HG02759 (cell line): ENCODE measurements around the gene MOXD1.

Source experiments
- ATAC-seq: cut with Tn5 transposase; IDR thresholded peaks from one replicate; pipeline ENCODE4 v1.9.1; 2021; ENCODE audit warnings: mild to moderate bottlenecking, moderate library complexity; ENCODE audit not compliant: unreplicated experiment

MOXD1 gene

GRCh38 chr6:132400555-132400882, 756 bp downstream of the MOXD1 start:
- ATAC-seq: no peak

- no peak for ATAC-seq
Observed at GRCh38 chr6:132399376-132400074, 1.8 kb downstream of the MOXD1 start.

GRCh38 chr6:132395015-132395597, 6.2 kb downstream of the MOXD1 start:
- no peak for ATAC-seq

GRCh38 chr6:132392792-132393191, 8.5 kb downstream of the MOXD1 start:
- no peak for ATAC-seq

- no peak for ATAC-seq
Observed at GRCh38 chr6:132392270-132392646, 9.0 kb downstream of the MOXD1 start.

GRCh38 chr6:132391391-132392269, 9.6 kb downstream of the MOXD1 start:
- no peak for ATAC-seq

GRCh38 chr6:132390451-132390850, 10.8 kb downstream of the MOXD1 start:
- ATAC-seq: no peak

GRCh38 chr6:132390017-132390416, 11.3 kb downstream of the MOXD1 start:
- ATAC-seq: no peak

- ATAC-seq: no peak
Observed at GRCh38 chr6:132388291-132388690, 13.0 kb downstream of the MOXD1 start.

- no peak for ATAC-seq
Observed at GRCh38 chr6:132382630-132383175, 18.6 kb downstream of the MOXD1 start.

GRCh38 chr6:132381381-132381780, 19.9 kb downstream of the MOXD1 start:
- no peak for ATAC-seq

GRCh38 chr6:132380358-132381029, 20.8 kb downstream of the MOXD1 start:
- no peak for ATAC-seq

GRCh38 chr6:132369526-132369925, 31.7 kb downstream of the MOXD1 start:
- no peak for ATAC-seq

GRCh38 chr6:132368916-132369481, 32.3 kb downstream of the MOXD1 start:
- ATAC-seq: no peak

GRCh38 chr6:132365281-132365907, 35.9 kb downstream of the MOXD1 start:
- ATAC-seq: peak; percentile 97

- ATAC-seq: no peak
Observed at GRCh38 chr6:132364306-132365074, 36.8 kb downstream of the MOXD1 start.

- ATAC-seq: no peak
Observed at GRCh38 chr6:132362442-132363185, 38.7 kb downstream of the MOXD1 start.

- no peak for ATAC-seq
Observed at GRCh38 chr6:132361101-132361500, 40.2 kb downstream of the MOXD1 start.

GRCh38 chr6:132359886-132360285, 41.4 kb downstream of the MOXD1 start:
- no peak for ATAC-seq
